Glomerular visceral epithelial cell (primary cell): ENCODE data around the gene OAS3.
"Not testable (repeated sequence)": the region's sequence is repeated elsewhere in the genome, so short reads cannot be mapped to it uniquely, and the experiment has no call there.

ENCODE experiments used
- DNase-seq: peaks from one replicate; pipeline ENCODE4 v3.0.0-alpha.2; 2016; ENCODE audit errors: extremely low spot score

The OAS3 gene

GRCh38 chr12:112926416-112927033 is 11.7 kb upstream of the OAS3 start:
- not testable (repeated sequence) for DNase-seq

- DNase-seq = no peak
These were observed 10.8 kb upstream of the OAS3 start for GRCh38 chr12:112927475-112927874.

- no peak for DNase-seq
These were observed 10.3 kb upstream of the OAS3 start for GRCh38 chr12:112927925-112928324.

GRCh38 chr12:112928978-112929377 is 9.3 kb upstream of the OAS3 start:
- DNase-seq = no peak

GRCh38 chr12:112929715-112930114 is 8.6 kb upstream of the OAS3 start:
- DNase-seq = no peak

GRCh38 chr12:112930350-112930749 is 7.9 kb upstream of the OAS3 start:
- DNase-seq = no peak

- DNase-seq = no peak
These were observed 5.7 kb upstream of the OAS3 start for GRCh38 chr12:112932485-112933128.

GRCh38 chr12:112933129-112933505 is 5.2 kb upstream of the OAS3 start:
- no peak for DNase-seq

- no peak for DNase-seq
These were observed 2.0 kb upstream of the OAS3 start for GRCh38 chr12:112936264-112936663.

- no peak for DNase-seq
These were observed 1.3 kb upstream of the OAS3 start for GRCh38 chr12:112936927-112937326.

GRCh38 chr12:112938751-112939150 is 477 bp downstream of the OAS3 start:
- no peak for DNase-seq

GRCh38 chr12:112939761-112940381 is 1.6 kb downstream of the OAS3 start:
- no peak for DNase-seq

- no peak for DNase-seq
These were observed 3.5 kb downstream of the OAS3 start for GRCh38 chr12:112941528-112942335.

GRCh38 chr12:112942572-112942971 is 4.3 kb downstream of the OAS3 start:
- no peak for DNase-seq

GRCh38 chr12:112944024-112944690 is 5.9 kb downstream of the OAS3 start:
- no peak for DNase-seq

GRCh38 chr12:112945515-112945914 is 7.2 kb downstream of the OAS3 start:
- no peak for DNase-seq

- DNase-seq = no peak
These were observed 8.1 kb downstream of the OAS3 start for GRCh38 chr12:112946236-112947000.

GRCh38 chr12:112947314-112947713 is 9.0 kb downstream of the OAS3 start:
- DNase-seq = no peak

GRCh38 chr12:112947761-112948160 is 9.5 kb downstream of the OAS3 start:
- DNase-seq = no peak

- no peak for DNase-seq
These were observed 10.5 kb downstream of the OAS3 start for GRCh38 chr12:112948806-112949205.

GRCh38 chr12:112950701-112951100 is 12.4 kb downstream of the OAS3 start:
- DNase-seq = no peak
